Osteocyte (in vitro differentiated cells): Measurements from ENCODE around the gene AOC3. TPM values are rescaled to one million over a fixed set of nuclear protein-coding genes. Genes with fewer than 3 reads are reported as not detected.
"Not testable (repeated sequence)": the region's sequence is repeated elsewhere in the genome, so short reads cannot be mapped to it uniquely, and the experiment has no call there.

Experiments
- DNase-seq: peaks from one replicate; pipeline ENCODE4 v3.0.0; 2021; ENCODE audit warnings: mixed read lengths; ENCODE audit not compliant: unreplicated experiment; ENCODE audit errors: extremely low spot score
- H3K27ac Mint-ChIP-seq: one replicate; pipeline ENCODE4 v1.8.0; 2021; ENCODE audit warnings: mild to moderate bottlenecking, mixed read lengths; ENCODE audit not compliant: unreplicated experiment
- H3K27me3 Mint-ChIP-seq: one replicate; pipeline ENCODE4 v1.8.0; 2021; ENCODE audit warnings: mixed read lengths; ENCODE audit not compliant: unreplicated experiment
- H3K36me3 Mint-ChIP-seq: one replicate; pipeline ENCODE4 v1.8.0; 2021; ENCODE audit warnings: mixed read lengths; ENCODE audit not compliant: unreplicated experiment
- H3K4me1 Mint-ChIP-seq: one replicate; pipeline ENCODE4 v1.8.0; 2021; ENCODE audit warnings: mixed read lengths; ENCODE audit not compliant: unreplicated experiment
- H3K4me3 Mint-ChIP-seq: one replicate; pipeline ENCODE4 v1.8.0; 2021; ENCODE audit warnings: mild to moderate bottlenecking, moderate library complexity, mixed read lengths; ENCODE audit not compliant: unreplicated experiment
- H3K9me3 Mint-ChIP-seq: one replicate; pipeline ENCODE4 v1.8.0; 2021; ENCODE audit warnings: mixed read lengths; ENCODE audit not compliant: unreplicated experiment
- total RNA-seq: library from RNA; stranded (reverse); gene quantifications from 2 replicates; pipeline ENCODE4 v1.2.1, GENCODE V29; 2021
- TF ChIP-seq, protein P1 (sequence below): fragments of 200-600 bp; sonication (generic); IDR thresholded peaks from 2 replicates; pipeline ENCODE4 v1.5.0; 2021; ENCODE audit warnings: antibody characterized with exemption, mild to moderate bottlenecking, moderate library complexity

AOC3 gene
- total RNA-seq, 1 donor from 2014 or later, result 1.1 TPM

DNA sequence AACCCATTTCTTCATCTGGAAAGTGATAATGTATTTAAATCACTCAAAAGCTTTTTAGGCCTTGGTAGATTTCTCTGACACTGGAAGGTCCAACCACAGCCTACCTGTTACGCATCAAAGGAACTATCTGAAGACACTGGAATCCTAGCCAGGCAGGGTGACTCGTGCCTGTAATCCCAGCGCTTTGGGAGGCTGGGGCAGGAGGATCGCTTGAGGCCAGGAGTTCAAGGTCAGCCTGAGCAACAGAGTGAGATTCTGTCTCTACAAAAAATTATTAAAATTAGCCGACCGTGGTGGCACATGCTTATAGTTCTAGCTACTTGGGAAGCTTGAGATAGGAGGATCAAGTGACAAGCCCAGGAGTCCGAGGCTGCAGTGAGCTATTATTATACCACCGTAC is 31.2 kb downstream of the AOC3 start:
- Mint-ChIP-seq H3K4me3 (no peak overlapping the region), H3K4me1 (peaks cover 6% of the 10 kb centered on the region), H3K9me3 (no peaks in the 10 kb centered on the region), H3K36me3 (no peaks in the 10 kb centered on the region), H3K27me3 (peaks cover 40% of the 10 kb centered on the region), H3K27ac (no peak overlapping the region)
- DNase-seq, result no peak
- TF ChIP-seq, protein P1, sequence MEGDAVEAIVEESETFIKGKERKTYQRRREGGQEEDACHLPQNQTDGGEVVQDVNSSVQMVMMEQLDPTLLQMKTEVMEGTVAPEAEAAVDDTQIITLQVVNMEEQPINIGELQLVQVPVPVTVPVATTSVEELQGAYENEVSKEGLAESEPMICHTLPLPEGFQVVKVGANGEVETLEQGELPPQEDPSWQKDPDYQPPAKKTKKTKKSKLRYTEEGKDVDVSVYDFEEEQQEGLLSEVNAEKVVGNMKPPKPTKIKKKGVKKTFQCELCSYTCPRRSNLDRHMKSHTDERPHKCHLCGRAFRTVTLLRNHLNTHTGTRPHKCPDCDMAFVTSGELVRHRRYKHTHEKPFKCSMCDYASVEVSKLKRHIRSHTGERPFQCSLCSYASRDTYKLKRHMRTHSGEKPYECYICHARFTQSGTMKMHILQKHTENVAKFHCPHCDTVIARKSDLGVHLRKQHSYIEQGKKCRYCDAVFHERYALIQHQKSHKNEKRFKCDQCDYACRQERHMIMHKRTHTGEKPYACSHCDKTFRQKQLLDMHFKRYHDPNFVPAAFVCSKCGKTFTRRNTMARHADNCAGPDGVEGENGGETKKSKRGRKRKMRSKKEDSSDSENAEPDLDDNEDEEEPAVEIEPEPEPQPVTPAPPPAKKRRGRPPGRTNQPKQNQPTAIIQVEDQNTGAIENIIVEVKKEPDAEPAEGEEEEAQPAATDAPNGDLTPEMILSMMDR, result no peak

DNA sequence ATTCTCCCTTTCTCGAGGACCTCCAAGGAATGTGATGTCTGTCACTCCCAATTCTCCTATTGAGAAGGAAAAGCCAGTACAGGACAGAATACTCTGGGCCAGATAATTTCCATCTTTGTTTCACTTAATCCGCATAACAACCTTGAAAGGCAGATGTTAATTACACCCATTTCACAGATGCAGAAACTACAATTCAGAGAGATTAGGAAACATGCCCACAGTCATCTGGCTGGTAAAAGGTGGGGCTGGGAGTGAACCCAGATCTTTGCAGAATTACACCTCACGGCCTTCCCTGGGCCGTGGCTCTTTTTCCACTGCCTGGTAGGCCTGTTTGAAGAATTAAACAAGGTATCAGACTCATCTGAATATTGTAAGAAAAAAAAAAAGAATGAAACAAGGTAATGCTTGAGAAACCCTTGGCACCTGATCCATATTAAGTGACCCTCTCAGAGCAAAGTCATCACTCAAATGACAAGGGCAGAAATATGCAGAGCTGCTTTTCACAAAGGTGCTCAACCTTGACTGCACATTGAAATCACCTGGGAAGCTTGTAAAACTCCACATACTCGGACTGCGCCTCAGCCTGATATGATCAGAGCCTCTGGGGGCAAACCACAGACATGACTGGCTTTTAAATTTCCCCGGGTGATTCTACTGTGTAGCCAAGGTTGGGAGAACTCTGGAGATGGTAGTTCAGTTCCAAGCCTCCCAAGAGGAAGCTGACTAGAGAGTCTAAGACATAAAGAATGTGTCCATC is 33.0 kb downstream of the AOC3 start:
- Mint-ChIP-seq H3K27ac (no peak overlapping the region), H3K36me3 (no peaks in the 10 kb centered on the region), H3K4me1 (no peaks in the 10 kb centered on the region), H3K27me3 (peaks cover 23% of the 10 kb centered on the region), H3K9me3 (no peaks in the 10 kb centered on the region), H3K4me3 (no peak overlapping the region)
- DNase-seq, result no peak
- TF ChIP-seq, protein P1, result no peak

DNA sequence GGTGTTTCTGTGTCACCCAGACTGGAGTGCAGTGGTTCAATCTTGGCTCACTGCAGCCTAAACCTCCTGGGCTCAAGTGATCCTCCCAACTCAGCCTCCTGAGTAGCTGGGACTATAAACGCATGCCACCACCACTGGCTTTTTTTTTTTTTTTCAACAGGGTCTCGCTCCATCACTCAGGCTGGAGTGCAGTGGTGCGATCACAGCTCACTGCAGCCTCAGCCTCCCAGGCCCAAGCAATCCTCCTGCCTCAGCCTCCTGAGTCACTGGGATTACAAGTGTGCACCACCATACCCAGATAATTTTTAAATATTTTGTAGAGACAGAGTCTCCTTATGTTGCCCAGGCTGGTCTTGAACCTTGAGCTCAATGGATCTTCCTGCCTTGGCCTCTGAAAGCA is 34.8 kb downstream of the AOC3 start:
- H3K27ac Mint-ChIP-seq, H3K4me1 Mint-ChIP-seq, H3K9me3 Mint-ChIP-seq, H3K4me3 Mint-ChIP-seq, H3K36me3 Mint-ChIP-seq, DNase-seq: not testable (repeated sequence)
- H3K27me3 Mint-ChIP-seq, result peaks cover 12% of the 10 kb centered on the region

DNA sequence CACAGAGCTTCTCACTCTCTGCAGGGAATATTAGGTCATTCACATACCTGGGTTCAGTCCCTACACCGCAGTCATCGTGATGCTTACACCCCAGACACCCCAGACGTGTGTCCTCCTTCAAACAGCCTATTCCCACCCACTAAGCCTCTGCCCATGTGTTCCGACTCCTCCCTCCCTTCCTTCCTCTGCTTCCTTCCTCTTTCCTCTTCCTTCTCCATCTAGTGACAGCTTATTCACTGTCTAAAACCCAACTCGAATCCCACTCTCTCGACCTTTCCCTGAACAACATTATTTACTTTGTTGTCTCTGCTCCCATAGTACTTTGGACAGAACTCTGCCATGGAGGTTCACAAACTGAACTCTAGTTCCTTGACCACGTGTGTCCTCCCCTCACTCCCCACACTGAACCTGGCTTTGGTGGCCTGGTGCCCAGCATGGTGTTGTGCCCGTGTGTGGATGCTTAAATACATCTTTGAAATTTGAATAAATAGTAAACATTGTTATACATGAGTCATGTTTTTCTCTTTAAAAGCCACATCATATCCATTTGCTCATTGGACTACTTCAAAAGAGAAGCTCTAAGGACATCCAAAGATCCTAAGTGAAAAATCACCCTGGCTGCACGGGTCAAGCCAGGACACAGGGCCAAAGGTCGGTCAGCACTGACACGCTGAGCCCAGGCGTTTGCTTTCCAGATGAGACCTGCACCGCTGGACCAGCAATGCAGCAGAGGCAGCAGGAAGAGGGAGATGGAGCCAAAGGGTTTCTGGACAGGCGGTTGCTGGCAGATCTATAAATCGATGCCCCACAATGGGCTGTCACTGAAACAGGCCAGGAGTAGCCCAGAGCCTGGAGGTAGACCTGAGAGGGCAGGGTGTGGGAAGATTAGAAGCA is 35.5 kb downstream of the AOC3 start:
- Mint-ChIP-seq H3K27me3 (peaks cover 6% of the 10 kb centered on the region), H3K36me3 (no peaks in the 10 kb centered on the region), H3K4me3 (no peak overlapping the region), H3K4me1 (peaks cover 3% of the 10 kb centered on the region), H3K27ac (peak overlapping the region; percentile 7), H3K9me3 (no peaks in the 10 kb centered on the region)
- TF ChIP-seq, protein P1, result no peak
- DNase-seq, result no peak

DNA sequence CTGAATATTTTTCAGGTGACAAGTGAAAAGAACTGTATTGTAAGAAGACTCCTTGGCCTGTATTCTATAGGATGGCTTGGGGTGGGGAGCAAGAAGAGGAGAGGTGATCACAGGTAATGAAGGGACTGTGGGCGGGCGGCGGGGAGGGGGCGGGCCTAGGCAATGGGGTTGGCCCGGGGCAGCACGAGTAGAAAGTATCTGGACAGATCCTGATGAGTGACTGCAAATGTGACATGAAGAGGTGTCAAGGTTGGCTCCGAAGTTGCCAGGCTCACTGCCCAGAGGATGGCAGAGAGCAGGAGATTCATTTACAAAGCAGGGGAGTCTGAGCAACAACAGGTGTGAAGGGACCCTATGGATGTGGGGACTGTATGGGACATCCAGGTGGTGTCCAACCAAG is 38.8 kb downstream of the AOC3 start:
- Mint-ChIP-seq H3K4me3 (no peak overlapping the region), H3K27me3 (peaks cover 6% of the 10 kb centered on the region), H3K4me1 (peaks cover 9% of the 10 kb centered on the region), H3K27ac (no peak overlapping the region), H3K9me3 (no peaks in the 10 kb centered on the region), H3K36me3 (no peaks in the 10 kb centered on the region)
- TF ChIP-seq, protein P1, result no peak
- DNase-seq, result no peak
